ENCODE data around the gene TNXB.
"Not testable (repeated sequence)": the region's sequence is repeated elsewhere in the genome, so short reads cannot be mapped to it uniquely, and the experiment has no call there.

TNXB gene

GRCh38 chr6:32007086-32007485 is 102.1 kb downstream of the TNXB start:
- not testable (repeated sequence) for DNase-seq (ENCODE audit: low read depth)

GRCh38 chr6:32005991-32006529 is 103.1 kb downstream of the TNXB start:
- H3K4me3 ChIP-seq (ENCODE audit: control insufficient read depth, low read depth, low read length); DNase-seq (ENCODE audit: low read depth): not testable (repeated sequence)

More at GRCh38 chr6:32007086-32007485, 102.1 kb downstream of the TNXB start:
- not testable (repeated sequence) for H3K4me3 ChIP-seq (ENCODE audit: control insufficient read depth, low read depth, low read length)

- DNase-seq (ENCODE audit: low read depth); H3K4me3 ChIP-seq (ENCODE audit: control insufficient read depth, low read depth, low read length): not testable (repeated sequence)
Observed at GRCh38 chr6:32005538-32005880, 103.6 kb downstream of the TNXB start.

- not testable (repeated sequence) for DNase-seq (ENCODE audit: low read depth); H3K4me3 ChIP-seq (ENCODE audit: control insufficient read depth, low read depth, low read length)
Observed at GRCh38 chr6:32004864-32005537, 104.1 kb downstream of the TNXB start.

- not testable (repeated sequence) for H3K4me3 ChIP-seq (ENCODE audit: control insufficient read depth, low read depth, low read length); DNase-seq (ENCODE audit: low read depth)
Observed at GRCh38 chr6:32004393-32004792, 104.7 kb downstream of the TNXB start.

- DNase-seq (ENCODE audit: low read depth) = not testable (repeated sequence)
Observed at GRCh38 chr6:32003301-32003700, 105.8 kb downstream of the TNXB start.

GRCh38 chr6:32002546-32003268 is 106.4 kb downstream of the TNXB start:
- H3K4me3 ChIP-seq (ENCODE audit: control insufficient read depth, low read depth, low read length) = not testable (repeated sequence)

More at GRCh38 chr6:32003301-32003700, 105.8 kb downstream of the TNXB start:
- H3K4me3 ChIP-seq (ENCODE audit: control insufficient read depth, low read depth, low read length) = not testable (repeated sequence)

GRCh38 chr6:31996385-31996784 is 112.8 kb downstream of the TNXB start:
- DNase-seq (ENCODE audit: low read depth); H3K4me3 ChIP-seq (ENCODE audit: control insufficient read depth, low read depth, low read length): not testable (repeated sequence)

More at GRCh38 chr6:32002546-32003268, 106.4 kb downstream of the TNXB start:
- not testable (repeated sequence) for DNase-seq (ENCODE audit: low read depth)

GRCh38 chr6:31994421-31994820 is 114.7 kb downstream of the TNXB start:
- DNase-seq (ENCODE audit: low read depth); H3K4me3 ChIP-seq (ENCODE audit: control insufficient read depth, low read depth, low read length): not testable (repeated sequence)
